ENCODE data around the gene TMEM254. TPM values are rescaled to one million over a fixed set of nuclear protein-coding genes. Genes with fewer than 3 reads are reported as not detected.
"Not testable (repeated sequence)": the region's sequence is repeated elsewhere in the genome, so short reads cannot be mapped to it uniquely, and the experiment has no call there.

Gene TMEM254
- total RNA-seq, 2 experiments from 2014 or later = not detected

DNA sequence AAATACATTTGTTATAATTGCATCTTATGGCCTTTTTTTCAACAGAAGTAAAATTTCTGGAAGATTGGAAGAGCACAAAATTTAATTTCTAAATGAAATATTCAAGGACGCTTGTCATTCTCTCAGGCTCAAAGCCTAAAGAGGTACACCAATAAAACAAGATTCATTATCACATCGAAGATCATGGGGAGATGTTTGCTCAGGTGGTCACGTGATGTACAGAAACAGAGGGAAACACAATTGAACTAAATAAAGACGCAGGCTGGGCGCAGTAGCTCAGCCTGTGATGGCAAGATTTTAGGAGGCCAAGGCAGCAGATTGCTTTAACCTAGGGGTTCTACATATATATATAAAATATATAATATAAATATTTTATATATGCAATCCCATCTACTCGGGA, 37.3 kb upstream of the TMEM254 start:
- no peak overlapping the region for H3K27ac ChIP-seq (ENCODE audit: low read depth, low read length, poor library complexity, severe bottlenecking)
- H3K9me3 ChIP-seq (ENCODE audit: low read length) = no peaks in the 10 kb centered on the region
- H3K9me2 ChIP-seq (ENCODE audit: insufficient read depth, low read length) = no peaks in the 10 kb centered on the region
- no peaks in the 10 kb centered on the region for H3K79me2 ChIP-seq (ENCODE audit: insufficient read depth, low read depth, low read length)
- no peak for DNase-seq (ENCODE audit: low spot score)
- TF ChIP-seq, protein P1, sequence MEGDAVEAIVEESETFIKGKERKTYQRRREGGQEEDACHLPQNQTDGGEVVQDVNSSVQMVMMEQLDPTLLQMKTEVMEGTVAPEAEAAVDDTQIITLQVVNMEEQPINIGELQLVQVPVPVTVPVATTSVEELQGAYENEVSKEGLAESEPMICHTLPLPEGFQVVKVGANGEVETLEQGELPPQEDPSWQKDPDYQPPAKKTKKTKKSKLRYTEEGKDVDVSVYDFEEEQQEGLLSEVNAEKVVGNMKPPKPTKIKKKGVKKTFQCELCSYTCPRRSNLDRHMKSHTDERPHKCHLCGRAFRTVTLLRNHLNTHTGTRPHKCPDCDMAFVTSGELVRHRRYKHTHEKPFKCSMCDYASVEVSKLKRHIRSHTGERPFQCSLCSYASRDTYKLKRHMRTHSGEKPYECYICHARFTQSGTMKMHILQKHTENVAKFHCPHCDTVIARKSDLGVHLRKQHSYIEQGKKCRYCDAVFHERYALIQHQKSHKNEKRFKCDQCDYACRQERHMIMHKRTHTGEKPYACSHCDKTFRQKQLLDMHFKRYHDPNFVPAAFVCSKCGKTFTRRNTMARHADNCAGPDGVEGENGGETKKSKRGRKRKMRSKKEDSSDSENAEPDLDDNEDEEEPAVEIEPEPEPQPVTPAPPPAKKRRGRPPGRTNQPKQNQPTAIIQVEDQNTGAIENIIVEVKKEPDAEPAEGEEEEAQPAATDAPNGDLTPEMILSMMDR (conservative IDR thresholded peaks at IDR 0.05; ENCODE audit: low read length) = no peak
- TF ChIP-seq EZH2phosphoT487 (IDR thresholded peaks at IDR 0.05; ENCODE audit: borderline replicate concordance, low read depth, low read length) = no peak
- BruUV-seq (replicated peaks) = no TSS peak
- no peak overlapping the region for H2AFZ ChIP-seq (ENCODE audit: low read length)
- intact Hi-C loops (cut with micrococcal nuclease; ENCODE audit: unreplicated experiment) = no loop called here
- H3K4me2 ChIP-seq (ENCODE audit: low read length) = no peak overlapping the region
- no peaks in the 10 kb centered on the region for H4K20me1 ChIP-seq (ENCODE audit: insufficient read depth, low read length)
- no peaks in the 10 kb centered on the region for H3K36me3 ChIP-seq (ENCODE audit: insufficient read depth, low read length)
- H3K4me1 ChIP-seq (ENCODE audit: insufficient read depth, low read length, poor library complexity, severe bottlenecking) = no peaks in the 10 kb centered on the region
- ChIA-PET POLR2A (no interaction called here), CTCF (ENCODE audit: unreplicated experiment) (no interaction called here)
- no peak overlapping the region for H3K4me3 ChIP-seq (ENCODE audit: low read depth, low read length, poor library complexity, severe bottlenecking)

DNA sequence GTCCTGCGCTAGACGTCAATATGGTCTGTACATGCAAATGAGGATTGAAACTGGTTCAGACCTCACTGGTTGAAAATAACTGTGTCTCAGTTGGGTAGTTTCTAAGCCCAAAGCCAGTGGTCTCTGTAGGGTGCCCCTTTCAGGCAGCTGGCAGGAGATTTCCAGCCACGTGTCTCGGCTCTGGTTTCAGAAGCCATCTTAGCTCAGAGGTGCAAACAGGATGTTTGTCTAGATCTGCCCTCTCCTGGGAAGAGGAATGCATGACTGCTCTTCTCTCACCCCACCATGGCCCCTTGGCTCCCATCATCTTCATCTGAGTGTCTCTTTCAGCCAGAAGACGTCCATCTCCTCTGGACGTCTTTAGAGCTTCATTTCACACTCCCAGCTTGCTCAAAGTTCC, 33.5 kb upstream of the TMEM254 start:
- H3K4me1 ChIP-seq (ENCODE audit: insufficient read depth, low read length, poor library complexity, severe bottlenecking); H4K20me1 ChIP-seq (ENCODE audit: insufficient read depth, low read length); H3K4me2 ChIP-seq (ENCODE audit: low read length); H2AFZ ChIP-seq (ENCODE audit: low read length); H3K79me2 ChIP-seq (ENCODE audit: insufficient read depth, low read depth, low read length); BruUV-seq (replicated peaks); H3K9me3 ChIP-seq (ENCODE audit: low read length); H3K27ac ChIP-seq (ENCODE audit: low read depth, low read length, poor library complexity, severe bottlenecking); H3K4me3 ChIP-seq (ENCODE audit: low read depth, low read length, poor library complexity, severe bottlenecking); CTCF ChIA-PET (ENCODE audit: unreplicated experiment); DNase-seq (ENCODE audit: low spot score); H3K36me3 ChIP-seq (ENCODE audit: insufficient read depth, low read length); H3K9me2 ChIP-seq (ENCODE audit: insufficient read depth, low read length): not testable (repeated sequence)
- POLR2A ChIA-PET = interaction anchor here (0.6 kb wide), 1 partner anchor 318 kb away, joined by 3 read pairs; no protein-coding TSS in a partner anchor
- intact Hi-C loops (cut with micrococcal nuclease; ENCODE audit: unreplicated experiment) = loop anchor here (5.0 kb wide), 1 partner anchor 508 kb away; no protein-coding TSS in a partner anchor

GRCh38 chr10:80046629-80047441, 31.6 kb upstream of the TMEM254 start:
- Histone ChIP-seq H4K20me1 (ENCODE audit: insufficient read depth, low read length) (no peaks in the 10 kb centered on the region), H3K36me3 (ENCODE audit: insufficient read depth, low read length) (no peaks in the 10 kb centered on the region), H2AFZ (ENCODE audit: low read length) (no peak overlapping the region), H3K4me2 (ENCODE audit: low read length) (no peak overlapping the region), H3K4me1 (ENCODE audit: insufficient read depth, low read length, poor library complexity, severe bottlenecking) (no peaks in the 10 kb centered on the region), H3K27ac (ENCODE audit: low read depth, low read length, poor library complexity, severe bottlenecking) (no peak overlapping the region), H3K79me2 (ENCODE audit: insufficient read depth, low read depth, low read length) (no peaks in the 10 kb centered on the region), H3K9me2 (ENCODE audit: insufficient read depth, low read length) (no peaks in the 10 kb centered on the region), H3K9me3 (ENCODE audit: low read length) (no peaks in the 10 kb centered on the region), H3K4me3 (ENCODE audit: low read depth, low read length, poor library complexity, severe bottlenecking) (no peak overlapping the region)
- TF ChIP-seq, protein P1 (conservative IDR thresholded peaks at IDR 0.05; ENCODE audit: low read length) = peak; percentile 97
- no peak for TF ChIP-seq EZH2phosphoT487 (IDR thresholded peaks at IDR 0.05; ENCODE audit: borderline replicate concordance, low read depth, low read length)
- intact Hi-C loops (cut with micrococcal nuclease; ENCODE audit: unreplicated experiment) = loop anchor here (5.0 kb wide), 1 partner anchor 510 kb away; no protein-coding TSS in a partner anchor
- ChIA-PET CTCF (ENCODE audit: unreplicated experiment) (no interaction called here), POLR2A (no interaction called here)
- no TSS peak for BruUV-seq (replicated peaks)
- DNase-seq (ENCODE audit: low spot score) = peak; percentile 68
